ENCODE measurements around the gene KDM2B. TPM values are rescaled to one million over a fixed set of nuclear protein-coding genes. Genes with fewer than 3 reads are reported as not detected.
"Not testable (repeated sequence)": the region's sequence is repeated elsewhere in the genome, so short reads cannot be mapped to it uniquely, and the experiment has no call there.

Gene KDM2B
- total RNA-seq, 2 experiments from 2014 or later: 84.8 to 88.7 TPM

GRCh38 chr12:121490401-121491281 lies 90.2 kb downstream of the KDM2B start:
- peak; percentile 79 for ATAC-seq (ENCODE audit: low read depth)
- peak overlapping the region; percentile 83 for H3K27ac Mint-ChIP-seq

GRCh38 chr12:121489874-121490273 lies 90.9 kb downstream of the KDM2B start:
- Mint-ChIP-seq H3K9me3 (no peaks in the 10 kb centered on the region), H3K27ac (no peak overlapping the region), H3K36me3 (peaks cover 17% of the 10 kb centered on the region), H3K4me3 (no peak overlapping the region), H3K27me3 (no peaks in the 10 kb centered on the region), H3K4me1 (peaks cover 13% of the 10 kb centered on the region)
- DNase-seq (no peak), ATAC-seq (ENCODE audit: low read depth) (no peak)
- POLR2A ChIA-PET: interaction anchor here (0.6 to 0.9 kb wide), 2 partner anchors 90 to 100 kb away, joined by 3 to 4 read pairs; no protein-coding TSS in a partner anchor

More at GRCh38 chr12:121490401-121491281, 90.2 kb downstream of the KDM2B start:
- Mint-ChIP-seq H3K4me3 (peak overlapping the region; percentile 67), H3K9me3 (no peaks in the 10 kb centered on the region), H3K36me3 (peaks cover 18% of the 10 kb centered on the region), H3K27me3 (no peaks in the 10 kb centered on the region), H3K4me1 (peaks cover 13% of the 10 kb centered on the region)
- POLR2A ChIA-PET: interaction anchor here (0.6 to 1.2 kb wide), 8 partner anchors 23 to 192 kb away, joined by 3 to 7 read pairs (median 4); partner anchors contain the start of gene ORAI1
- DNase-seq: no peak

GRCh38 chr12:121484967-121485366 lies 95.9 kb downstream of the KDM2B start:
- POLR2A ChIA-PET: no interaction called here
- H3K27me3 Mint-ChIP-seq: no peaks in the 10 kb centered on the region
- H3K4me1 Mint-ChIP-seq: peaks cover 1% of the 10 kb centered on the region
- H3K9me3 Mint-ChIP-seq: no peaks in the 10 kb centered on the region
- ATAC-seq (ENCODE audit: low read depth): no peak
- H3K4me3 Mint-ChIP-seq: no peak overlapping the region
- no peak overlapping the region for H3K27ac Mint-ChIP-seq
- DNase-seq: no peak
- H3K36me3 Mint-ChIP-seq: peaks cover 5% of the 10 kb centered on the region

- H3K4me1 Mint-ChIP-seq; POLR2A ChIA-PET; H3K4me3 Mint-ChIP-seq; H3K36me3 Mint-ChIP-seq; H3K9me3 Mint-ChIP-seq; ATAC-seq (ENCODE audit: low read depth); H3K27ac Mint-ChIP-seq; DNase-seq; H3K27me3 Mint-ChIP-seq: not testable (repeated sequence)
Observed at GRCh38 chr12:121484564-121484963, 96.3 kb downstream of the KDM2B start.

GRCh38 chr12:121483949-121484348 lies 96.9 kb downstream of the KDM2B start:
- Mint-ChIP-seq H3K4me1 (peaks cover 1% of the 10 kb centered on the region), H3K9me3 (no peaks in the 10 kb centered on the region), H3K27ac (no peak overlapping the region), H3K4me3 (no peak overlapping the region), H3K27me3 (no peaks in the 10 kb centered on the region), H3K36me3 (peaks cover 5% of the 10 kb centered on the region)
- no peak for DNase-seq
- no peak for ATAC-seq (ENCODE audit: low read depth)
- POLR2A ChIA-PET: no interaction called here

GRCh38 chr12:121476477-121476876 lies 104.3 kb downstream of the KDM2B start:
- POLR2A ChIA-PET: interaction anchor here (1.0 kb wide), 1 partner anchor 8 kb away, joined by 3 read pairs; no protein-coding TSS in a partner anchor
- H3K27ac Mint-ChIP-seq: no peak overlapping the region

GRCh38 chr12:121475279-121475678 lies 105.5 kb downstream of the KDM2B start:
- H3K9me3 Mint-ChIP-seq: no peaks in the 10 kb centered on the region
- DNase-seq (no peak), ATAC-seq (ENCODE audit: low read depth) (no peak)
- no peak overlapping the region for H3K4me3 Mint-ChIP-seq
- no peak overlapping the region for H3K27ac Mint-ChIP-seq
- POLR2A ChIA-PET: no interaction called here
- H3K27me3 Mint-ChIP-seq: no peaks in the 10 kb centered on the region
- H3K4me1 Mint-ChIP-seq: peaks cover 3% of the 10 kb centered on the region
- peaks cover 4% of the 10 kb centered on the region for H3K36me3 Mint-ChIP-seq

More at GRCh38 chr12:121476477-121476876, 104.3 kb downstream of the KDM2B start:
- H3K4me3 Mint-ChIP-seq: no peak overlapping the region
- peaks cover 7% of the 10 kb centered on the region for H3K36me3 Mint-ChIP-seq
- no peaks in the 10 kb centered on the region for H3K9me3 Mint-ChIP-seq
- no peak for DNase-seq
- H3K27me3 Mint-ChIP-seq: no peaks in the 10 kb centered on the region
- H3K4me1 Mint-ChIP-seq: peaks cover 5% of the 10 kb centered on the region
- ATAC-seq (ENCODE audit: low read depth): no peak

GRCh38 chr12:121472150-121472905 lies 108.5 kb downstream of the KDM2B start:
- no peak for DNase-seq
- POLR2A ChIA-PET: no interaction called here
- peaks cover 4% of the 10 kb centered on the region for H3K36me3 Mint-ChIP-seq
- no peak overlapping the region for H3K4me3 Mint-ChIP-seq
- H3K9me3 Mint-ChIP-seq: no peaks in the 10 kb centered on the region
- H3K4me1 Mint-ChIP-seq: peaks cover 5% of the 10 kb centered on the region
- peaks cover 2% of the 10 kb centered on the region for H3K27me3 Mint-ChIP-seq
- H3K27ac Mint-ChIP-seq: no peak overlapping the region
- ATAC-seq (ENCODE audit: low read depth): no peak

GRCh38 chr12:121470751-121471150 lies 110.1 kb downstream of the KDM2B start:
- peaks cover 2% of the 10 kb centered on the region for H3K27me3 Mint-ChIP-seq
- no peak overlapping the region for H3K4me3 Mint-ChIP-seq
- H3K4me1 Mint-ChIP-seq: peaks cover 10% of the 10 kb centered on the region
- peaks cover 8% of the 10 kb centered on the region for H3K36me3 Mint-ChIP-seq
- ATAC-seq (ENCODE audit: low read depth) (no peak), DNase-seq (no peak)
- POLR2A ChIA-PET: no interaction called here
- no peaks in the 10 kb centered on the region for H3K9me3 Mint-ChIP-seq
- no peak overlapping the region for H3K27ac Mint-ChIP-seq

- no peak overlapping the region for H3K27ac Mint-ChIP-seq
- DNase-seq: no peak
- peaks cover 10% of the 10 kb centered on the region for H3K36me3 Mint-ChIP-seq
- peaks cover 2% of the 10 kb centered on the region for H3K27me3 Mint-ChIP-seq
- POLR2A ChIA-PET: interaction anchor here (0.9 to 1.6 kb wide), 3 partner anchors 9 to 25 kb away, joined by 3 to 4 read pairs (median 4); no protein-coding TSS in a partner anchor
- H3K9me3 Mint-ChIP-seq: no peaks in the 10 kb centered on the region
- H3K4me1 Mint-ChIP-seq: peaks cover 23% of the 10 kb centered on the region
- ATAC-seq (ENCODE audit: low read depth): no peak
- H3K4me3 Mint-ChIP-seq: no peak overlapping the region
Observed at GRCh38 chr12:121468499-121468801, 112.4 kb downstream of the KDM2B start.

- DNase-seq (no peak), ATAC-seq (ENCODE audit: low read depth) (no peak)
- H3K9me3 Mint-ChIP-seq: no peaks in the 10 kb centered on the region
- H3K4me1 Mint-ChIP-seq: peaks cover 23% of the 10 kb centered on the region
- peaks cover 10% of the 10 kb centered on the region for H3K36me3 Mint-ChIP-seq
- POLR2A ChIA-PET: interaction anchor here (0.5 to 1.6 kb wide), 5 partner anchors 9 to 116 kb away, joined by 3 to 4 read pairs (median 3); no protein-coding TSS in a partner anchor
- no peak overlapping the region for H3K27ac Mint-ChIP-seq
- H3K27me3 Mint-ChIP-seq: peaks cover 2% of the 10 kb centered on the region
- H3K4me3 Mint-ChIP-seq: peak overlapping the region; percentile 53
Observed at GRCh38 chr12:121467638-121468498, 113.0 kb downstream of the KDM2B start.

- POLR2A ChIA-PET: interaction anchor here (1.6 kb wide), 1 partner anchor 24 kb away, joined by 4 read pairs; no protein-coding TSS in a partner anchor
- DNase-seq: peak; percentile 93
- H3K4me1 Mint-ChIP-seq: peaks cover 25% of the 10 kb centered on the region
- H3K36me3 Mint-ChIP-seq: peaks cover 10% of the 10 kb centered on the region
- peak overlapping the region; percentile 39 for H3K4me3 Mint-ChIP-seq
- H3K9me3 Mint-ChIP-seq: no peaks in the 10 kb centered on the region
- H3K27me3 Mint-ChIP-seq: peaks cover 2% of the 10 kb centered on the region
- no peak overlapping the region for H3K27ac Mint-ChIP-seq
- peak; percentile 90 for ATAC-seq (ENCODE audit: low read depth)
Observed at GRCh38 chr12:121466794-121467637, 113.8 kb downstream of the KDM2B start.

Measured in activated naive CD8-positive, alpha-beta T cell treated with anti-CD3 and anti-CD28 coated beads, Interleukin-2, amount 10 ng/mL, durations not matched to agents 7 days and 5 days (primary cell).